ENCODE measurements around the gene ALOX5.
"Not testable (repeated sequence)": the region's sequence is repeated elsewhere in the genome, so short reads cannot be mapped to it uniquely, and the experiment has no call there.

Gene ALOX5

GRCh38 chr10:45404770-45405120, 30.7 kb downstream of the ALOX5 start:
- Histone ChIP-seq H3K9ac (ENCODE audit: low read length) (no peak overlapping the region), H3K4me1 (ENCODE audit: control insufficient read depth, insufficient read depth, low read depth, low read length) (no peaks in the 10 kb centered on the region), H2BK15ac (ENCODE audit: low read depth, poor library complexity, severe bottlenecking) (no peak overlapping the region), H3K23ac (ENCODE audit: low read length in 2 of 2) (no peak overlapping the region), H3K4ac (ENCODE audit: low read depth in 1 of 2, low read length in 2 of 2) (no peak overlapping the region), H2BK120ac (ENCODE audit: low read depth, low read length) (no peak overlapping the region), H2BK5ac (ENCODE audit: low read depth, low read length, poor library complexity, severe bottlenecking) (no peak overlapping the region), H3K27ac (ENCODE audit: low read length, poor library complexity, severe bottlenecking) (no peak overlapping the region), H3K14ac (ENCODE audit: low read length in 2 of 2) (no peak overlapping the region), H4K91ac (ENCODE audit: low read length) (no peak overlapping the region), H4K8ac (ENCODE audit: low read length) (no peak overlapping the region), H3K4me3 (ENCODE audit: insufficient read depth in 1 of 2, low read depth in 1 of 2, low read length in 2 of 2) (no peak overlapping the region), H3K27me3 (ENCODE audit: control insufficient read depth in 1 of 2, insufficient read depth in 1 of 2, low read length in 2 of 2) (peaks cover 15 to 62% of the 10 kb centered on the region in 2 experiments), H2BK12ac (ENCODE audit: low read length in 2 of 2) (no peak overlapping the region), H3K9me3 (ENCODE audit: control insufficient read depth, low read length) (no peaks in the 10 kb centered on the region), H3K18ac (ENCODE audit: low read depth in 1 of 2, low read length in 2 of 2) (no peak overlapping the region), H2AFZ (ENCODE audit: low read depth, low read length) (no peak overlapping the region), H2AK5ac (ENCODE audit: low read length, severe bottlenecking) (no peak overlapping the region), H3K36me3 (ENCODE audit: control insufficient read depth in 1 of 2, insufficient read depth in 2 of 2, low read depth in 1 of 2, low read length in 2 of 2) (no peaks in the 10 kb centered on the region), H3K4me2 (ENCODE audit: low read length, poor library complexity, severe bottlenecking) (no peak overlapping the region), H3K79me1 (replicated peaks; ENCODE audit: low read length, poor library complexity, severe bottlenecking) (no peaks in the 10 kb centered on the region)
- 70% methylated on average over 3 of the region's 4 CpGs for WGBS
- DNase-seq, result no peak

GRCh38 chr10:45407542-45407941, 33.5 kb downstream of the ALOX5 start:
- no peak for DNase-seq
- Histone ChIP-seq H3K27ac (ENCODE audit: low read length, poor library complexity, severe bottlenecking) (no peak overlapping the region), H3K4me1 (ENCODE audit: control insufficient read depth, insufficient read depth, low read depth, low read length) (no peaks in the 10 kb centered on the region), H2BK15ac (ENCODE audit: low read depth, poor library complexity, severe bottlenecking) (no peak overlapping the region), H4K8ac (ENCODE audit: low read length) (no peak overlapping the region), H3K36me3 (ENCODE audit: control insufficient read depth in 1 of 2, insufficient read depth in 2 of 2, low read depth in 1 of 2, low read length in 2 of 2) (no peaks in the 10 kb centered on the region), H2BK120ac (ENCODE audit: low read depth, low read length) (no peak overlapping the region), H3K9ac (ENCODE audit: low read length) (no peak overlapping the region), H3K4me2 (ENCODE audit: low read length, poor library complexity, severe bottlenecking) (no peak overlapping the region), H4K91ac (ENCODE audit: low read length) (no peak overlapping the region), H3K18ac (ENCODE audit: low read depth in 1 of 2, low read length in 2 of 2) (no peak overlapping the region), H3K14ac (ENCODE audit: low read length in 2 of 2) (no peak overlapping the region), H2AK5ac (ENCODE audit: low read length, severe bottlenecking) (no peak overlapping the region), H3K79me1 (replicated peaks; ENCODE audit: low read length, poor library complexity, severe bottlenecking) (no peaks in the 10 kb centered on the region), H3K27me3 (ENCODE audit: control insufficient read depth in 1 of 2, insufficient read depth in 1 of 2, low read length in 2 of 2) (peaks cover 24 to 62% of the 10 kb centered on the region in 2 experiments), H3K23ac (ENCODE audit: low read length in 2 of 2) (no peak overlapping the region), H2BK5ac (ENCODE audit: low read depth, low read length, poor library complexity, severe bottlenecking) (no peak overlapping the region), H3K4ac (ENCODE audit: low read depth in 1 of 2, low read length in 2 of 2) (no peak overlapping the region), H2BK12ac (ENCODE audit: low read length in 2 of 2) (no peak overlapping the region), H3K4me3 (ENCODE audit: insufficient read depth in 1 of 2, low read depth in 1 of 2, low read length in 2 of 2) (no peak overlapping the region), H3K9me3 (ENCODE audit: control insufficient read depth, low read length) (no peaks in the 10 kb centered on the region), H2AFZ (ENCODE audit: low read depth, low read length) (no peak overlapping the region)
- 44% methylated on average over 2 of the region's 2 CpGs for WGBS

GRCh38 chr10:45408421-45409319, 34.7 kb downstream of the ALOX5 start:
- Histone ChIP-seq H2BK15ac (ENCODE audit: low read depth, poor library complexity, severe bottlenecking) (no peak overlapping the region), H3K79me1 (replicated peaks; ENCODE audit: low read length, poor library complexity, severe bottlenecking) (no peaks in the 10 kb centered on the region), H3K36me3 (ENCODE audit: control insufficient read depth in 1 of 2, insufficient read depth in 2 of 2, low read depth in 1 of 2, low read length in 2 of 2) (no peaks in the 10 kb centered on the region), H2AFZ (ENCODE audit: low read depth, low read length) (no peak overlapping the region), H3K27me3 (ENCODE audit: control insufficient read depth in 1 of 2, insufficient read depth in 1 of 2, low read length in 2 of 2) (peaks cover 21 to 50% of the 10 kb centered on the region in 2 experiments), H2BK5ac (ENCODE audit: low read depth, low read length, poor library complexity, severe bottlenecking) (no peak overlapping the region), H4K8ac (ENCODE audit: low read length) (no peak overlapping the region), H3K4me1 (ENCODE audit: control insufficient read depth, insufficient read depth, low read depth, low read length) (no peaks in the 10 kb centered on the region), H3K14ac (ENCODE audit: low read length in 2 of 2) (no peak overlapping the region), H2BK12ac (ENCODE audit: low read length in 2 of 2) (no peak overlapping the region), H3K4me3 (ENCODE audit: insufficient read depth in 1 of 2, low read depth in 1 of 2, low read length in 2 of 2) (no peak overlapping the region), H2BK120ac (ENCODE audit: low read depth, low read length) (no peak overlapping the region), H3K4me2 (ENCODE audit: low read length, poor library complexity, severe bottlenecking) (no peak overlapping the region), H3K4ac (ENCODE audit: low read depth in 1 of 2, low read length in 2 of 2) (no peak overlapping the region), H3K23ac (ENCODE audit: low read length in 2 of 2) (no peak overlapping the region), H3K18ac (ENCODE audit: low read depth in 1 of 2, low read length in 2 of 2) (no peak overlapping the region), H3K9me3 (ENCODE audit: control insufficient read depth, low read length) (no peaks in the 10 kb centered on the region), H3K27ac (ENCODE audit: low read length, poor library complexity, severe bottlenecking) (no peak overlapping the region), H3K9ac (ENCODE audit: low read length) (no peak overlapping the region), H4K91ac (ENCODE audit: low read length) (no peak overlapping the region), H2AK5ac (ENCODE audit: low read length, severe bottlenecking) (no peak overlapping the region)
- 65% methylated on average over 3 of the region's 5 CpGs for WGBS
- DNase-seq, result no peak

GRCh38 chr10:45409347-45409746, 35.3 kb downstream of the ALOX5 start:
- H3K14ac ChIP-seq (ENCODE audit: low read length in 2 of 2); H2BK15ac ChIP-seq (ENCODE audit: low read depth, poor library complexity, severe bottlenecking); H3K4ac ChIP-seq (ENCODE audit: low read depth in 1 of 2, low read length in 2 of 2); H3K18ac ChIP-seq (ENCODE audit: low read depth in 1 of 2, low read length in 2 of 2); H3K36me3 ChIP-seq (ENCODE audit: control insufficient read depth in 1 of 2, insufficient read depth in 2 of 2, low read depth in 1 of 2, low read length in 2 of 2); H4K91ac ChIP-seq (ENCODE audit: low read length); H3K9ac ChIP-seq (ENCODE audit: low read length); H2BK120ac ChIP-seq (ENCODE audit: low read depth, low read length); H4K8ac ChIP-seq (ENCODE audit: low read length); H3K4me3 ChIP-seq (ENCODE audit: insufficient read depth in 1 of 2, low read depth in 1 of 2, low read length in 2 of 2); H3K4me2 ChIP-seq (ENCODE audit: low read length, poor library complexity, severe bottlenecking); H3K4me1 ChIP-seq (ENCODE audit: control insufficient read depth, insufficient read depth, low read depth, low read length); H3K27ac ChIP-seq (ENCODE audit: low read length, poor library complexity, severe bottlenecking); H2AK5ac ChIP-seq (ENCODE audit: low read length, severe bottlenecking); DNase-seq; H2AFZ ChIP-seq (ENCODE audit: low read depth, low read length); H3K9me3 ChIP-seq (ENCODE audit: control insufficient read depth, low read length); H2BK5ac ChIP-seq (ENCODE audit: low read depth, low read length, poor library complexity, severe bottlenecking); H2BK12ac ChIP-seq (ENCODE audit: low read length in 2 of 2); H3K79me1 ChIP-seq (replicated peaks; ENCODE audit: low read length, poor library complexity, severe bottlenecking); H3K23ac ChIP-seq (ENCODE audit: low read length in 2 of 2): not testable (repeated sequence)
- H3K27me3 ChIP-seq (ENCODE audit: control insufficient read depth in 1 of 2, insufficient read depth in 1 of 2, low read length in 2 of 2), result peaks cover 18 to 49% of the 10 kb centered on the region in 2 experiments

Measured in mesenchymal stem cell (in vitro differentiated cells and primary cell).